Measurements from ENCODE around the gene ARMC2.

DNA sequence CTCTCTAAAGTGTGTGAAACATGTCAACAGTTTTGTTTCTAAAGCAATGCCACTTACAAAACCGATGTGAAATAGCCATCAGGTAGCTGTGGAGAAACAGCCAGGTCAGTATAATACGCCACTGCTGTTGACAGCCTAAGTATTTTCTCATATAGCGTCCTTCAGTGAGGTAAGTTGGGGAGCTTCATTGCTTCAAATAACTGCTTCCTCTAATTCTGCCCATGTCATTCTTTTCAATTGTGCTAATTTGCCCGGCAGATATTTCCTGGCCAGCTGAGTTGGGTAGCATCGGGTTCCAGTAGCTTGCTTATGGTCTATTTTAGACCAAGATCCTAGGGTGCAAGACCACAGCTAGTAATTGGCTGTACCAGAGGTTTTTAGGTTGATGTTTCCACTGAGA is 2.1 kb upstream of the ARMC2 start:
- TF ChIP-seq, protein P1, sequence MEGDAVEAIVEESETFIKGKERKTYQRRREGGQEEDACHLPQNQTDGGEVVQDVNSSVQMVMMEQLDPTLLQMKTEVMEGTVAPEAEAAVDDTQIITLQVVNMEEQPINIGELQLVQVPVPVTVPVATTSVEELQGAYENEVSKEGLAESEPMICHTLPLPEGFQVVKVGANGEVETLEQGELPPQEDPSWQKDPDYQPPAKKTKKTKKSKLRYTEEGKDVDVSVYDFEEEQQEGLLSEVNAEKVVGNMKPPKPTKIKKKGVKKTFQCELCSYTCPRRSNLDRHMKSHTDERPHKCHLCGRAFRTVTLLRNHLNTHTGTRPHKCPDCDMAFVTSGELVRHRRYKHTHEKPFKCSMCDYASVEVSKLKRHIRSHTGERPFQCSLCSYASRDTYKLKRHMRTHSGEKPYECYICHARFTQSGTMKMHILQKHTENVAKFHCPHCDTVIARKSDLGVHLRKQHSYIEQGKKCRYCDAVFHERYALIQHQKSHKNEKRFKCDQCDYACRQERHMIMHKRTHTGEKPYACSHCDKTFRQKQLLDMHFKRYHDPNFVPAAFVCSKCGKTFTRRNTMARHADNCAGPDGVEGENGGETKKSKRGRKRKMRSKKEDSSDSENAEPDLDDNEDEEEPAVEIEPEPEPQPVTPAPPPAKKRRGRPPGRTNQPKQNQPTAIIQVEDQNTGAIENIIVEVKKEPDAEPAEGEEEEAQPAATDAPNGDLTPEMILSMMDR (IDR thresholded peaks at IDR 0.05) = no peak
- TF ChIP-seq POLR2A (IDR thresholded peaks at IDR 0.05) = no peak

All from esophagus squamous epithelium (tissue), 4 donors.